ENCODE results near the gene NCAPD3.
"Not testable (repeated sequence)": the region's sequence is repeated elsewhere in the genome, so short reads cannot be mapped to it uniquely, and the experiment has no call there.

Gene NCAPD3

DNA sequence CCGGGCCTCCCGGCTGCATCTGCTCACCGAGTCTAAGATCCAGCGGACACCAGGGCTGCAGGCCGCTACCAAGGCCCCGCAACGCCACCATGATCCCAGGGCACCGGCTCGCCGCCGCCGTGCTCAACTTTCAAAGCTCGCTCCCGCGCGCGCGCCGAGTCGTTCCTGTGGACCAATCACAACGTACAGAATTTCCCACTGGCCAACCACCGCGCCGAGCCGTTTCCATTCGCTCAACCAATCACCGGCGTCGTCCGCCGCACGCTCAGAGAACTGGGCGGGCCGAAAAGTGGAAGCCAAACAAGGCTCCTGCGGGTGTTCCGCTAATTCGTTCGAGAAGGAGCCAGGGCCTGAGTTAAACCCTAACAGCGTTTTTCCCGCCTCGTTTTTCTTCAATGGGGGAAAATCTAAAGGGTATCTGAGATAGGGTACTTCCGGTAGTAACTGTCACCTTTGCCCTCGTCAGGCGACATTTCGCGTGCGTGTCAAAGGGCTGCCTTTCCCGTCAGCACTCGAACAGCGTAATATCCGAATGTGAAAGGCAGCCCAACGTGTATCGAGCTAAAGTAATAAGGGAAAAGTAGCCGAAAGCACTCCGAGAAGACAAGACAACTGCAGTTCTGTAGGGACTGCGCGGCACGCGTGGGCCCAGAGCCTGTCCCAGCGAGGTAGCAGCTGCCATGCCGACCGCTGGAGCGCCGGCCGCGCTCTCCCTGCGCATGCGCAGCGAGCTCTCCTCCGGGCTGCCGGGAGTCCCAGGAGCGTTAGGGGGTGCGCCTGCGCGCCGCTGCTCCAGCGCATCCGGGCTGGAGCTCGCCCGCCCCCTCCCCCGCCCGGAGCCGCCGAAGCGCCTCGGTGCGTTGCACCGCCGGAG is at the start of gene NCAPD3, which contains the start of gene VPS26B:
Gene NCAPD3 (minus strand): TSS at position 132 of the 874 bp plus-strand sequence. CDS start 41 bp downstream, at position 91.
Gene VPS26B (plus strand): TSS at position 836 of the 874 bp plus-strand sequence. CDS start 452 bp downstream, outside the sequence.
- peak; percentile 98 to 99 (median 98) for DNase-seq

DNA sequence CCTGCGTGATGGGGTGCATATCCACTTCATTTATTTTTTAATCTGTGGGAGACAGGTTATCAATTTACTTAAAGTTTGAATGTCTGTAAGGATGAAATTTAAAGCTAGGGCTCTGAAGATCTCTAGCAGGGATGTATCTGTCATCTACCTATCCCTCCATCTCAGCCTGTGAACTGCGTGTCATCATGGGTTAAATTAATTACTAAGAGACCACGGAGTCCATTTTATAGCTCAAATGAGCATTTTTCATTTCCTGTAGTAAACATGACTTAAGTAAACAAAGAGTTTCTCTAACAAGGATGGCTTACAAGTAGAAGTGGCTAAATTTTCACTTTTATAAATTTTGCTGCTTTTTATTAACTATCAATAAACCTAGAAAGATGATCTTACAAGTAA is 49.5 kb upstream of the NCAPD3 start:
- DNase-seq, result peak in 1 of 3 experiments; percentile 57

- DNase-seq, result peak; percentile 22 to 89 (median 65)
Observed at GRCh38 chr11:134272381-134273316, 48.9 kb upstream of the NCAPD3 start.

- DNase-seq, result no peak
Observed at GRCh38 chr11:134271978-134272377, 48.2 kb upstream of the NCAPD3 start.

DNA sequence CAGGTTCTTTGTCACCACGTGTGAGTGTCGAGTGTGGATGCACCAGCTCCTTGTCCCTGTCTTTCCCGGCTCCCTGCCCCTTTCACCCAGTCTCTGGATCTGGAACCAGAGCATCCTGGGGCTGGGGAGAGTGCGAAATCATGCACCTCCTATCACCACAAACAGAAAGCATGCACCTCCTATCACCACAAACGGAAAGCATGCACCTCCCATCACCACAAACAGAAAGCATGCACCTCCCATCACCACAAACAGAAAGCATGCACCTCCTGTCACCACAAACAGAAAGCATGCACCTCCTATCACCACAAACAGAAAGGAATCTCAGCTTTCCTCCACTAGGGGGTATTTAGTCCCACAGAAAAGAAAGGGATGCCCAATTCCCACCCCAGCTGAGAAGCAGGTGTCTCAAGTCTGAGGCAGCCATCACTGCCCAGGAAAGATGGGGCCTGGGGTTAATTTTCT is 46.5 kb upstream of the NCAPD3 start:
- DNase-seq, result peak in 2 of 3 experiments; percentile 22 to 59

GRCh38 chr11:134267966-134268365 is 44.2 kb upstream of the NCAPD3 start:
- no peak for DNase-seq

GRCh38 chr11:134267461-134267860 is 43.7 kb upstream of the NCAPD3 start:
- DNase-seq, result no peak

- no peak for DNase-seq
Observed at GRCh38 chr11:134266841-134267251, 43.1 kb upstream of the NCAPD3 start.

- no peak for DNase-seq
Observed at GRCh38 chr11:134266440-134266839, 42.7 kb upstream of the NCAPD3 start.

GRCh38 chr11:134264966-134265764 is 41.4 kb upstream of the NCAPD3 start:
- no peak for DNase-seq

DNA sequence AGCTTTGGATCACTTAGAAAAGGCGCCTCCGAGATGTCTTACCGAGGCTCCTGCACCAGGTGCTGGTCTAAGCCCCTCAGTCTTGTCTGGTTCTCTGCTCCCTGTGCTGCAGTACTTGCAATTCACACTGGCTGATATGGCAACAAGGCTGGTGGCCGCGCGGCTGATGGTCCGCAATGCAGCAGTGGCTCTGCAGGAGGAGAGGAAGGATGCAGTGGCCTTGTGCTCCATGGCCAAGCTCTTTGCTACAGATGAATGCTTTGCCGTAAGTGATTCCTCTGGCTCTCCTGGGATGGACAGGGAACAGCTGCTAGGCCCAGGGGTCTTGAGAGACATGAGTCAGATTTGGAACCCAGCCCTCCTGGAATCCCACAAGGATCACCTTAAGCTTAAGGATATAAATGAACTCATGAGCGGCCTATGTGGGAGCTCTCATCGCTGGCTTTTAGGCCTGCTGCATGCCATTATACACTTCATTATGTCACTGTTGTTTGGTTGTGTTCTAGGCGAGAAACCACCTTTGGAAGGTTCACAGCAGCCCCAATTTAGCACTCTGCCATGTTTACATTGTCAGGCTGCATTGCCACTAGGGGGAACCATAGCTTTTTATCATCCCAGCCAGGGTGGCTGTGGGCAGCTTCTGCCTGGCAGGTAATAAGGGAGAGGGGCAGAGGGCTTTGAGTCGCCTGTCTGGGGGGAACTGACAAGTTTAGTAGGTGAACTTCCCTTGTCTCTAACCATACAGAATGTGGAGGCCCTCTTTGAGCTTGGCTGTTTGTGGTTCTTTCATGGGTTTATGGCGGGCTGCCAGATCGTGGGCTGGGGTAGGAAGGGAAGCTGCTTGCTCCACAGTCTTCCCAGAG is 38.1 kb upstream of the NCAPD3 start:
- peak; percentile 24 to 57 (median 40) for DNase-seq

- no peak for DNase-seq
Observed at GRCh38 chr11:134260983-134261382, 37.2 kb upstream of the NCAPD3 start.

GRCh38 chr11:134260503-134260902 is 36.7 kb upstream of the NCAPD3 start:
- no peak for DNase-seq

DNA sequence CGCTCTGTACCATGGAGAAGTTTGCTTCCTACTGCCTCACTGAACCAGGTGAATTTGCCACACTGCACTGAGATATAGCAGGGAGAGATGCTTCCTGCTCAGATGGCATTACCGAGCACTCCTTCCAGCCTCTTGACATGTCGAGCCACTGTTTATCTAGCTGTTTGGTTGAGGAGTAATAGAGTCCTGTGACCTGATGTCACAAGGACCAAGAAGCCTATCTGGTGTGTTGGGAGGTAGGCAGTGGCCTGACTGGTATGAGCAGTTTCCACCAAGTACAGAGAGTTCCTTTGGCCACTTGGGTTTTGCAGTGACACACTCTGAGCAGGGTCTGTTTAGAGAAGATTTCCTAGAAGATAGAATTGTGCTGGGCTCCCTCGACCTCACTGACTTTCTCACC is 34.8 kb upstream of the NCAPD3 start:
- no peak for DNase-seq

DNA sequence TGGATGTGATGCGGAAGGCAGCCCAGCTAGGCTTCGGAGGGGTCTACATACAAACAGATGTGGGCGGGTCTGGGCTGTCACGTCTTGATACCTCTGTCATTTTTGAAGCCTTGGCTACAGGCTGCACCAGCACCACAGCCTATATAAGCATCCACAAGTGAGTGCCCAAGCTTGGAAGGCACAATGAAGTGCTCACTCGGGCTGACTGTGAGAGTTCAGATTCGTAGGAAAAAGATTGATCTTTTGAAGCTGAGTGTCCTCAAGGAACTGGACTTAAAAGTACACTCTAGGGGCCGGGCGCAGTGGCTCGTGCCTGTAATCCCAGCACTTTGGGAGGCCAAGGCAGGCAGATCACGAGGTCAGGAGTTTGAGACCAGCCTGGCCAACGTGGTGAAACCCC is 33.3 kb upstream of the NCAPD3 start:
- DNase-seq, result no peak

- not testable (repeated sequence) for DNase-seq
Observed at GRCh38 chr11:134255184-134255561, 31.4 kb upstream of the NCAPD3 start.

GRCh38 chr11:134254433-134255183 is 30.8 kb upstream of the NCAPD3 start:
- no peak for DNase-seq

DNA sequence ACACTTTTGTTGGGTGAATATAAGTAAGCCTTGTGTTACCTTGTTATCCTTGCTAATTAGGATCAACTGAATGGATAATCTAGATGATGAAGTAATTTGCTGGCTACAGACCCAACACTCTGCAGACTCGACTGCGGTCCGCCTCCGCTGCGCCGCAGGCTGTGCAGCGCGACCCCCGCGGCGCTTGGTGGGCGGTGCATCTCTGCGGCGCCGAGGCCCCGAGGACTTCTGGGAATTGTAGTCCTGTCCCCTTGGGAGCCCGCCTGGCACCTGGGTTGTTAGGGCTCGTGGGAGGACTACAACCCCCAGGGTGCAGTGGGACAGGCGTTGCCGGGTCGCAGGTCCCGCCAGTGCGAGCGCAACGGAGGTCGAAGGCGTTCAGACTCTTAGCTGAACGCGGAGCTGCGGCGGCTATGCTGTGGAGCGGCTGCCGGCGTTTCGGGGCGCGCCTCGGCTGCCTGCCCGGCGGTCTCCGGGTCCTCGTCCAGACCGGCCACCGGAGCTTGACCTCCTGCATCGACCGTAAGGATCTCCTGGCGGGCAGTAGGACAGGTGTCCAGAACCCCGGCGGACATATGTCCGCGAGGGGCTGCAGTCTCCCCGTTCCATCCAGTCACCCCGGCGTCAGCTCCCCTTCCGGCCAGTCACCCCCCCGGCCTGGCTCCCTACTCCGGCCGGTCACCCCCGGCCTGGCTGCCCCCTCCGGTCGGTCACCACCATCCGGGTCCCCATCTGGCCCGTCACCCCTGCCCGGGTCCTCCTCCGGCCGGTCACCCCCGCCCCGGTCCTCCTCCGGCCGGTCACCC is 29.6 kb upstream of the NCAPD3 start, which contains the start of the genes ACAD8 and THYN1:
Gene ACAD8 (plus strand): TSS at position 381 of the 806 bp plus-strand sequence. CDS start 33 bp downstream, at position 414.
Gene THYN1 (minus strand): TSS at position 165 of the 806 bp plus-strand sequence. CDS start 470 bp downstream, outside the sequence.
- peak; percentile 97 to 99 (median 98) for DNase-seq

All from NCI-H1417 (cell line).